Measurements from ENCODE around the gene ATL3.
"Not testable (repeated sequence)": the region's sequence is repeated elsewhere in the genome, so short reads cannot be mapped to it uniquely, and the experiment has no call there.

DNA sequence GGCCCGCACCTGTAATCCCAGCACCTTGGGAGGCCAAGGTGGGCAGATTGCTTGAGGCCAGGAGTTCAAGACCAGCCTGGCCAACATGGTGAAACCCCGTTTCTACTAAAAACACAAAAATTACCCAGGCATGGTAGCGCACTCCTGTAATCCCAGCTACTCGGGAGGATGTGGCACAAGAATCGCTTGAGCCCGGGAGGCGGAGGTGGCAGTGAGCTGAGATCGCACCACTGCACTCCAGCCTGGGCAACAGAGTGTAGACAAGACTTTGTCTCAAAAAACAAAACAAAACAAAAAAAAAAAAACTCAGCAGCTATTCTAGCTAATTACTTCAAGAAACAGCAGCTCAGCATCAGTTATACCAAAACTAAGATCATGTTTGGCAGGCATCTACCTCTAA, 32.7 kb downstream of the ATL3 start:
- TF ChIP-seq, protein P1, sequence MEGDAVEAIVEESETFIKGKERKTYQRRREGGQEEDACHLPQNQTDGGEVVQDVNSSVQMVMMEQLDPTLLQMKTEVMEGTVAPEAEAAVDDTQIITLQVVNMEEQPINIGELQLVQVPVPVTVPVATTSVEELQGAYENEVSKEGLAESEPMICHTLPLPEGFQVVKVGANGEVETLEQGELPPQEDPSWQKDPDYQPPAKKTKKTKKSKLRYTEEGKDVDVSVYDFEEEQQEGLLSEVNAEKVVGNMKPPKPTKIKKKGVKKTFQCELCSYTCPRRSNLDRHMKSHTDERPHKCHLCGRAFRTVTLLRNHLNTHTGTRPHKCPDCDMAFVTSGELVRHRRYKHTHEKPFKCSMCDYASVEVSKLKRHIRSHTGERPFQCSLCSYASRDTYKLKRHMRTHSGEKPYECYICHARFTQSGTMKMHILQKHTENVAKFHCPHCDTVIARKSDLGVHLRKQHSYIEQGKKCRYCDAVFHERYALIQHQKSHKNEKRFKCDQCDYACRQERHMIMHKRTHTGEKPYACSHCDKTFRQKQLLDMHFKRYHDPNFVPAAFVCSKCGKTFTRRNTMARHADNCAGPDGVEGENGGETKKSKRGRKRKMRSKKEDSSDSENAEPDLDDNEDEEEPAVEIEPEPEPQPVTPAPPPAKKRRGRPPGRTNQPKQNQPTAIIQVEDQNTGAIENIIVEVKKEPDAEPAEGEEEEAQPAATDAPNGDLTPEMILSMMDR (IDR thresholded peaks at IDR 0.05): not testable (repeated sequence)
- not testable (repeated sequence) for TF ChIP-seq POLR2A, EP300 (IDR thresholded peaks at IDR 0.05)

Measured in tibial nerve (tissue), 4 donors.